NCI-H446 (cell line): ENCODE results near the gene TOLLIP.
"Not testable (repeated sequence)": the region's sequence is repeated elsewhere in the genome, so short reads cannot be mapped to it uniquely, and the experiment has no call there.

ENCODE experiments used
- DNase-seq, 2 experiments: peaks; one replicate each; lab custom pipeline; 2025; lab: John Stamatoyannopoulos, UW

The TOLLIP gene

DNA sequence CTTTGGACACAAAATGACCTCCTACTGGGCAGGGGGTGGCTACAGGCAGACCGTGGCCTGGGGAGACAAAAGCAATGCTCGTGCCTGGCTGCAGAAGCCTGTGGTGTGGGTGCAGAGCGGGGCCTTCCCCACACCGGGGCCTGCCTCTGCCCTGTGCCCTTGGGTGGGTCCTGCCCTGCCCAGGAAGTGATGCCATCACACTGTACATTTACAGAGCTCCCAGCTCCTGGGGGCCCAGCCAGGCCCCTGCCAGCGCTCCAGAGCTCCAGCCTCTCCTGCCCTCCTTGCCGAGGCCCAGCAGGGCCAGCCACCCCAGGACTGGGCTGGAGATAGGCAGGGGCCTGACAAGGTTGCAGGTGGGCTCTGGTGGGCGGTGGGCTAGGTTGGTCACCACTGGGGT is 46.4 kb downstream of the TOLLIP start:
- DNase-seq, result no peak

DNA sequence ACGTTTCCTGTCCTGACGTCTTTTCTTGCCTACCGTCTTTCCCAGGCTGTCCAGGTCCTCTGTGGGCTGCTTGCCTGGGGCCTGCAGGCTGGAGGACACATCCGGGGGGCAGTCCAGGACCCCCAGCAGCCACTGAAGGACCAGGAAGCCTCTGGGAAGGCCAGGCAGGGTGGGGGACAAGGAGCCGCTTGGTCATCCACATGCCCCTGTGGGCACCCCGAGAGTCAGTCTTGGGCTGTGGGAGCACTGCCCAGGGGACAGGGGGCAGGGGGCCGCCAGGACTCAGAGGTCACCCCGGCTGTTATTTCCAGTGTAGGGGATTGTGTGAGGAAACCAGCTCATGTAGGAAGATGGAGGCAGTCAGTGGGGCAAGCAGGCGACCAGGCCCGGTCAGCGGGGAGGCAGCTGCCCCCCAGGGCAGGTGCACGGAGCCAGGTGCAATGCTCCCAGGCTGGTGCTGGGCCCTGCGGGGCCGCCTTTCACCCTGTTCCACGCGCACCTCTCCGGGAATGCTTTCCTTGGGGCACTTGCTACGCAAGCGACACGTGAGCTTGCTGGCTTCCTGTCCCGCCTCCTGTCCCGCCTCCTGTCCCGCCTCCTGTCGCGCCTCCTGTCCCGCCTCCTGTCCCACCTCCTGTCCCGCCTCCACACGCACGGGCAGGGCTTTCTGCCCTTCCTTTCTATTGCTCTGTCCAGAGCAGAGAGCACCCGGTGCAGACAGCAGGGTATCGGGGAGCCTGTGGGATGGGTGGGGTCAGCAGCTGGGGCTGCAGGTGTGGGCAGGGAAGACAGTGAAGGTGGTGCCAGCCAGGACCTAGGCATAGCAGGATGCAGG is 47.0 kb downstream of the TOLLIP start:
- DNase-seq, result peak; percentile 64 to 89

DNA sequence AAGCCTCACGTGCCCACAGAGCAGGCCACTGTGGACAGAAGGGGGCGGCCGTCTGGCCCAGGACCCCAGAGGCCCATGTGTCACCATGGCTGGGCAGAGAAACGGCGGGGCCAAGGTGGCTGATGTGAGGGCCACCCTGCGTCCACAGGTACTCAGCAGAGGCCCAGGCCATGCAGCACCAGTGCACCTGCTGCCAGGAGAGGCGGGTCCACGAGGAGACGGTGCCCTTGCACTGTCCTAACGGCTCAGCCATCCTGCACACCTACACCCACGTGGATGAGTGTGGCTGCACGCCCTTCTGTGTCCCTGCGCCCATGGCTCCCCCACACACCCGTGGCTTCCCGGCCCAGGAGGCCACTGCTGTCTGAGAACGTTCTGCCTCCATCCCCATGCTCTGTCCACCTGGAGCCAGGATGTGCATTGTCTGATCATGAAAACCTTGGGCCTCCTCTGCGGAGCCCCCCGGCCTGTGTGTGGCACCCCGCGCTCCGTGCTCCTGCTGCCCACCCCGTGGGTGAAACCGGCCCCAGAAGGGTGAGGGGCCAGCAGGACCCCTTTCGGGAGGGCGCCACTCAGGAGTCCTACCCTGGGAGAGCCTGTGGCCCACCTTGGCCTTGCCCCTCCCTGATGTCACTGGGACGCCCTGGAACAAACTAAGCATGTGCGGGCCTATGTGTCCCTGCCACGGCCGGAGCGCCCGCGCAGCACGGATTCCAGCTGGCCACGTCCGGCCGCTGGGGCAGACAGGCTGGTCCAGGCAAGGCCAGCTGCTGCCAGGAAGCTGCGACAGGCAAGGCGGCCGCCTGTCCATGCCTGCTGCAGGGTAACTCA is 48.0 kb downstream of the TOLLIP start:
- no peak for DNase-seq

DNA sequence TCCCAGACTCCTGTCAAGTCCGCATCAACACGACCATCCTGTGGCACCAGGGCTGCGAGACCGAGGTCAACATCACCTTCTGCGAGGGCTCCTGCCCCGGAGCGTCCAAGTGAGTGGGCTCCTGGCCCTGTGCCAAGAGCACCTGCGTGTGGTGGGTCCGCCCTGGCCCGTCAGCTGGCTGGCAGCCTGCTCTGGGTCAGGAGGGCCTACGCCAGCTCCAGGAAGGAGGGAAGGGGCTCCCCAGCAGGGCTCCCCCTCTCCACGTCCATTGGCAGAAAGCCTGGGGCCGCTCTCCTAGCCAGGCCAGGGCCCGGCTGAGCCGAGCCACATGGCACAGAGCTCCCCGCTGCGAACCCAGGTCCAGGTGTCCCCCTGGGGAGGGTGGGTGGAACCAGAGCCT is 48.8 kb downstream of the TOLLIP start:
- DNase-seq, result no peak

DNA sequence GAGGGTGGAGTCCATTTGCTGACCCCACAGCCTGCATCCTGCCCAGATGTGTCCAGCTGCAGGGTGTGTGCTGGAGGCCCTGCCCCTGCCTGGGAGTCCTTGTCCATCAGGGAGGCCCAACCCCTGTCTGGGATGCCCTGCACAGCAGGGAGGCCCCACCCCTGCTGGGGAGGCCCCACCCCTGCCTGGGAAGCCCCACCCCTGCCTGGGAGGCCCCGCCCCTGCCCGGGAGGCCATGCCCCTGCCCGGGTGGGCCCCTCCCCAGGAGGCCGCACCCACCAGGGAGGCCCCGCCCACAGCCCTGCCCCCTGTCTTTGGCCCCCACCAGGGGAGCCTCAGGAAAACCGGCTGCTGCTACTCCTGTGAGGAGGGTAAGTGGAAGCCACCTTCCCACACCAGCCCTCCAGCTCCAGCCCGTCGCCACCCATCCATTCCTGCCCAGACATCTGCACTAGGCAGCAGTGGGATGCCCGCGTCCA is 49.4 kb downstream of the TOLLIP start:
- DNase-seq, result no peak

DNA sequence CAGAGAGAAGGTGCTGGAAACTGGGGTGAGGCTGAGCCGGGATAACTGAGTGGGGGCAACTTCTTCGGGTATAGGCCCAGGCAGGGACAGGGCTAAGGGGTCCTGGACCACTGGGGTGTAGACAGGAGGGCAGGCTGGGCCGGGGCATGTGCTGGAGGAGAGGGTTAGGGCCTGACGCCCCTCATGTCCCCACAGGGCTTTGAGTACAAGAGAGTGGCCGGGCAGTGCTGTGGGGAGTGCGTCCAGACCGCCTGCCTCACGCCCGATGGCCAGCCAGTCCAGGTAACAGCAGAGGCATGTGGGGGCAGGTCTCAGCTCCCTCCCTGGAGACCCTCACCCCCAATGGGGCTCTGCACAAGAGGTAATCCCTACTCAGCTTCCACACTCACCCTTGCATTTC is 49.9 kb downstream of the TOLLIP start:
- DNase-seq, result no peak

DNA sequence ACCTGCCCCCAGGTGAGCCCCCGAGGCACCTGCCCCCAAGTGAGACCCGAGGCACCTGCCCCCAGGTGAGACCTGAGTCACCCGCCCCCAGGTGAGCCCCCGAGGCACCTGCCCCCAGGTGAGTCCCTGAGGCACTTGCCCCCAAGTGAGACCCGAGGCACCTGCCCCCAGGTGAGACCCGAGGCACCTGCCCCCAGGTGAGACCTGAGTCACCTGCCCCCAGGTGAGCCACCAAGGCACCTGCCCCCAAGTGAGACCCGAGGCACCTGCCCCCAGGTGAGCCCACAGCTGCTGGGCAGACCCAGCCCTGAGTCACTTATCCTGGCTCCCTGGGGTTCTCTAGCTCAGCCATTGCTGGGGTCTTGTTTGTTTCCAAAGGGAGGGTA is 50.4 kb downstream of the TOLLIP start:
- DNase-seq, result no peak

DNA sequence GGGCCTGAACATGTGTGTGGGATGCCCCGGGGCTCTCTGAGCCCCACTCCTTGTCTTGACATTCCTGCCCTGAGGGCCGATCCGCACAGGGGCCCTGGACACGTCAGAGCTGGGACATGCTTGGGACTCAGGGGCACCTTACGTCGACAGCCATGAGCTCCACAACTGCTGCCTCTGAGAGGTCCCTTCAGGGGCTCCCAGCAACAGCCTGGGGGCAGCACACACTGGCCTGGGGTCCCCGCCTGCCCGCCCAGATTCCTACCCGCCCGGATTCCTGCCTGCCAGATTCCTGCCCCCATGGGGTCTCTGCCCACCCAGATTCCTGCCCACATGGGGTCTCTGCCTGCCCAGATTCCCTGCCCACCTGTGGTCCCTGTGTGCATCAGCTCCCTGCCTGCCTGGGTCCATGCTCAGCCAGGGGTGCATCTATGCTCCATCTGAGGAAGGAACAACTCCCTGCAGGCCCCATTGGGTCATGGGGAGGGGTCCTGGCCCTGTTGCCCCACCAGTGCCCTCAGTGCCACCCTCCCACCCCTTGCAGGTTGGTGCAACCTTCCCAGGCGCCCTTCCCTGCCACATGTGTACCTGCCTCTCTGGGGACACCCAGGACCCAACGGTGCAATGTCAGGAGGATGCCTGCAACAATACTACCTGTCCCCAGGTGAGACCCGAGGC is 50.9 kb downstream of the TOLLIP start:
- DNase-seq, result no peak

DNA sequence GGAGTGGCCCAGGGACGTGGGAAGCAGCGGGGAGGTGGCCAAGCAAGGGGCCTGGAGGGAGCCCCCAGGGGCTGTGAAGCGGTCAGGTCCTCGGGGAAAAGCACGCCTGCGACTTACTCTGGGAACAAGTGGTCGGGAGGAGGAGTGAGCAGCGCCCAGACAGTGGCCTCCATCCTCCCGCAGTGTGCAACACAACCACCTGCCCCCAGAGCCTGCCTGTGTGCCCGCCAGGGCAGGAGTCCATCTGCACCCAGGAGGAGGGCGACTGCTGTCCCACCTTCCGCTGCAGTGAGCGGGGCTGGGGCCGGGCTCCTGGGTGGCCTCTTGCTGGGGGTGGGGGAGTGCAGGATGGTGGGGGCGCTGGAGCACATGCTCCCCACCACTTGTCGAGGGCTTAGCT is 51.5 kb downstream of the TOLLIP start:
- DNase-seq, result no peak

DNA sequence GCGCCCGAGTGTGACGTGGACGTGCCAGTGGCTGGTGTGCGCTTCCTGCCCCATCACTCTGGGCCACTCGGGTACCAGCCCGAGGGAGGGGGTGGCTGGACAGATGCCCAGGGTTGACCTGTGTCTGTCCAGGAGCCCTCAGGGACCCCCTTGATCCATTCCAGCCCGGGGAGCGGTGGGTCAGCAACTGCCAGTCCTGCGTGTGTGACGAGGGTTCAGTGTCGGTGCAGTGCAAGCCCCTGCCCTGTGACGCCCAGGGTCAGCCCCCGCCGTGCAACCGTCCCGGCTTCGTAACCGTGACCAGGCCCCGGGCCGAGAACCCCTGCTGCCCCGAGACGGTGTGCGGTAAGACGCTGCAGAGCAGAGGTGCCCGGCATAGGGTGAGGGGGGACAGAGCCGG is 52.1 kb downstream of the TOLLIP start:
- DNase-seq, result no peak

DNA sequence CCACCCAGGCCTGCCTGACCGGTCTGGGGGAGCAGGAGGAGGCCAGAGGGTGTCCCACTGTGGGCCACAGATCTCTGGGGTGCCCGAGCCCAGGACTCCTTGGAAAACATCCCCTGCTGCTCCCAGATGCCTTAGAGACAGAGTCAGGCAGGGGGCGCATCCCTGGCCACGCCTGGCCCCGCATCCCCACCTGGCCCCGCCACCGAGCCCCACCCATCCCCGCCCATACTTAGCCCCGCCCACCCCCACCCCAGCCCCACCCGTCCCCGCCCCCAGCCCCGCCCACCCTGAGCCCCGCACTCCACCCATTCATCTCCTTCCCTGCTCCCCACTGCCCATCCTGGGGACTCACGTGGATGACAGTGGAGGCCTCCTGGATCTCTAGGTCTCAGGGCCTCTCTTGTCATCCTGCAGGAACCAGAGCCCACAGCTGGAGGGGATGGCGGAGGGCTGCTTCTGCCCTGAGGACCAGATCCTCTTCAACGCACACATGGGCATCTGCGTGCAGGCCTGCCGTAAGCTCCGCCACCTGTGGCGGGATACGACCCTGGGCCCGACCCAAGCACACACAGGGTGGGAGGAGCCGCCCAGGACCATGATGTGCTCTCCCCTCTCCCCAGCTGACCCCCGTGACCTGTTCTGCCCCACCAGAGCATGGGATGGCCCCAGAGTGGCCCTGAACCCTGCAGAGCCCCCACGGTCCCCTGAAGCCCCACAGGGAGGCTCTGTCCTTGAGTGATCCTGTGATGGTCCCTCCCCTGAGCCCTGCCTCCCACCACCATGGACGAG is 53.0 kb downstream of the TOLLIP start:
- no peak for DNase-seq

DNA sequence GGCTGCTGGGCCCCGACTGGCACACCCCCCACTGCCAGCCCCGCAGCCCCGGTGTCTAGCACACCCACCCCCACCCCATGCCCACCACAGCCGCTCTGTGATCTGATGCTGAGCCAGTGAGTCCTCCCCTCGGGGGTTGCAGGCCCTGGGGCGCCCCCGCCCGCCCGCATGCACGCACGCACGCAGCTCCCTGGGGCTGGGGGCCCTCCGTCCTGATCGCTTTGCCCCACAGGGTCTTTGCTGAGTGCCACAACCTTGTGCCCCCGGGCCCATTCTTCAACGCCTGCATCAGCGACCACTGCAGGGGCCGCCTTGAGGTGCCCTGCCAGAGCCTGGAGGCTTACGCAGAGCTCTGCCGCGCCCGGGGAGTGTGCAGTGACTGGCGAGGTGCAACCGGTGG is 54.3 kb downstream of the TOLLIP start:
- no peak for DNase-seq

DNA sequence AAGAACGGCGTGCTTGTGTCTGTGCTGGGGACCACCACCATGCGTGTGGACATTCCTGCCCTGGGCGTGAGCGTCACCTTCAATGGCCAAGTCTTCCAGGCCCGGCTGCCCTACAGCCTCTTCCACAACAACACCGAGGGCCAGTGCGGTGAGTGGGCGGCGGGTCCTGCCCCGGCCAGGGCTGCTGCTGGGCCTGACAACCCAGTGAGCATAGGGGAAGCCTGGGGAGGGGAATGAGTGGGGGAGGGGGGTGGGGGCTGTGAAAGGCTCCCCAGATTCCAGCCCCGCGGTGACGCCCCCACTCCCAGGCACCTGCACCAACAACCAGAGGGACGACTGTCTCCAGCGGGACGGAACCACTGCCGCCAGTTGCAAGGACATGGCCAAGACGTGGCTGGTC is 54.7 kb downstream of the TOLLIP start:
- DNase-seq, result no peak

DNA sequence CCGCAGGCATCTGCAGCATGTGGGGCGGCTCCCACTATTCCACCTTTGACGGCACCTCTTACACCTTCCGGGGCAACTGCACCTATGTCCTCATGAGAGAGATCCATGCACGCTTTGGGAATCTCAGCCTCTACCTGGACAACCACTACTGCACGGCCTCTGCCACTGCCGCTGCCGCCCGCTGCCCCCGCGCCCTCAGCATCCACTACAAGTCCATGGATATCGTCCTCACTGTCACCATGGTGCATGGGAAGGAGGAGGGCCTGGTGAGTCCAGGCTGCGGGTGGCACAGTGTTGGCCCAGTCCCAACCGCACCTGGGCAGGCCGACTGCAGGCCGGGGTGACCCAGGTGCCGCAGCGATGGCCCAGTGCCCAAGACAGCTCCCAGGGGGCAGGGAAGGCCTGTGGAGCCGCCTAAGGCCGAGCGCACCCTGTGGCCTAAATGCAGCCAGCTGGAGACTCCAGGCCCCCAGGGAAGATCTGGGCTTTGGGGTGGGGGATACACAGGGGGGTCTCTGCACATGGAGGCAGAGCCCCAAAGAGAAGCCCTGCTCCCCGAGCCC is 55.3 kb downstream of the TOLLIP start:
- DNase-seq, result no peak

DNA sequence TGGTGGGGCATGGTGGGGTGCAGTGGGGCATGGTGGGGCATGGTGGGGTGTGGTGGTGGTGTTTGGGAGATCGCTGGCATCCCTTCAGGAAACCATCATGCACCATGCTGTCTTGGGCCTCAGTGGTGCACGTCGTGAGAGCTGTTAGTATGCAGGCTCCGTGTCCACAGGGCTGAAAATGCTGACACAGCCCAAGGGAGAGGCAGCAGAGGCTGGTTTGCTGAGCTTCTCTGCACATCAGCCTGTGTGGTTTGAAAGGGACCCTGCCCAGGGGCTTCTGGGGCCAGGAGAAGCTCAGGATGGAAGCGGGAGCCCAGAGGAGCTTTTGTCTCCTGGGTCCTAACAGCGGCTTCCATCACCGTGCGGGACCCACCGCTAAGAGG is 56.3 kb downstream of the TOLLIP start:
- no peak for DNase-seq

DNA sequence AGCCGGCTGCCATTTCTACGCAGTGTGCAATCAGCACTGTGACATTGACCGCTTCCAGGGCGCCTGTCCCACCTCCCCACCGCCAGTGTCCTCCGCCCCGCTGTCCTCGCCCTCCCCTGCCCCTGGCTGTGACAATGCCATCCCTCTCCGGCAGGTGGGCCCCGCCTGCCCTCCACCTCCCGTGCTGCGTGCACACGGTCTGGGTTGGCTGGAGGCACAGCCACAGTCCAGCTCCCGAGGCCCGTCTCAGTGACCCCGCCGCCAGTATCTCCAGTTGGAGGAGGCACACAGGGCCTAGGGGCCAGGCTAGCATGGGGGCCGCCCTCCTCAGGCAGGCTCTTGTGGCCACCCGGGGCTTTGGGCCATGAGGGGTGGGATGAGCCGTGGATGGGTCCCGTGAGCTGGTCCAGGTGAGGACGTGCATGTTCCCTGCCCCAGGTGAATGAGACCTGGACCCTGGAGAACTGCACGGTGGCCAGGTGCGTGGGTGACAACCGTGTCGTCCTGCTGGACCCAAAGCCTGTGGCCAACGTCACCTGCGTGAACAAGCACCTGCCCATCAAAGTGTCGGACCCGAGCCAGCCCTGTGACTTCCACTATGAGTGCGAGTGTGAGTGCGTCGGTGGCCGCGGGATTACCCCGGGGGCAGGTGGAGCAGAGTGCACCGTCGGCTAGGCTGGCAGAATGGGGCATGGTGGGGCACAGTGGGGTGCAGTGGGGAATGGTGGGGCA is 56.9 kb downstream of the TOLLIP start:
- no peak for DNase-seq

DNA sequence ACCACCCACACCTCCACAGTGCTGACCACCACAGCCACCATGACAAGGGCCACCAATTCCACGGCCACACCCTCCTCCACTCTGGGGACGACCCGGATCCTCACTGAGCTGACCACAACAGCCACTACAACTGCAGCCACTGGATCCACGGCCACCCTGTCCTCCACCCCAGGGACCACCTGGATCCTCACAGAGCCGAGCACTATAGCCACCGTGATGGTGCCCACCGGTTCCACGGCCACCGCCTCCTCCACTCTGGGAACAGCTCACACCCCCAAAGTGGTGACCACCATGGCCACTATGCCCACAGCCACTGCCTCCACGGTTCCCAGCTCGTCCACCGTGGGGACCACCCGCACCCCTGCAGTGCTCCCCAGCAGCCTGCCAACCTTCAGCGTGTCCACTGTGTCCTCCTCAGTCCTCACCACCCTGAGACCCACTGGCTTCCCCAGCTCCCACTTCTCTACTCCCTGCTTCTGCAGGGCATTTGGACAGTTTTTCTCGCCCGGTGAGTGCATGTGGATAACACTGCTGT is 58.1 kb downstream of the TOLLIP start:
- DNase-seq, result no peak

DNA sequence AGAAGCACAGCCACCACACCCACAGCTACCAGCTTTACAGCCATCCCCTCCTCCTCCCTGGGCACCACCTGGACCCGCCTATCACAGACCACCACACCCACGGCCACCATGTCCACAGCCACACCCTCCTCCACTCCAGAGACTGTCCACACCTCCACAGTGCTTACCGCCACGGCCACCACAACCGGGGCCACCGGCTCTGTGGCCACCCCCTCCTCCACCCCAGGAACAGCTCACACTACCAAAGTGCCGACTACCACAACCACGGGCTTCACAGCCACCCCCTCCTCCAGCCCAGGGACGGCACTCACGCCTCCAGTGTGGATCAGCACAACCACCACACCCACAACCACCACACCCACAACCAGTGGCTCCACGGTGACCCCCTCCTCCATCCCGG is 59.0 kb downstream of the TOLLIP start:
- DNase-seq, result not testable (repeated sequence)

DNA sequence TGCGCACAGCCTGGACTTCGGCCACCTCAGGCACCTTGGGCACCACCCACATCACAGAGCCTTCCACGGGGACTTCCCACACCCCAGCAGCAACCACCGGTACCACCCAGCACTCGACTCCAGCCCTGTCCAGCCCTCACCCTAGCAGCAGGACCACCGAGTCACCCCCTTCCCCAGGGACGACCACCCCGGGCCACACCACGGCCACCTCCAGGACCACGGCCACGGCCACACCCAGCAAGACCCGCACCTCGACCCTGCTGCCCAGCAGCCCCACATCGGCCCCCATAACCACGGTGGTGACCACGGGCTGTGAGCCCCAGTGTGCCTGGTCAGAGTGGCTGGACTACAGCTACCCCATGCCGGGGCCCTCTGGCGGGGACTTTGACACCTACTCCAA is 60.5 kb downstream of the TOLLIP start:
- DNase-seq, result not testable (repeated sequence)

DNA sequence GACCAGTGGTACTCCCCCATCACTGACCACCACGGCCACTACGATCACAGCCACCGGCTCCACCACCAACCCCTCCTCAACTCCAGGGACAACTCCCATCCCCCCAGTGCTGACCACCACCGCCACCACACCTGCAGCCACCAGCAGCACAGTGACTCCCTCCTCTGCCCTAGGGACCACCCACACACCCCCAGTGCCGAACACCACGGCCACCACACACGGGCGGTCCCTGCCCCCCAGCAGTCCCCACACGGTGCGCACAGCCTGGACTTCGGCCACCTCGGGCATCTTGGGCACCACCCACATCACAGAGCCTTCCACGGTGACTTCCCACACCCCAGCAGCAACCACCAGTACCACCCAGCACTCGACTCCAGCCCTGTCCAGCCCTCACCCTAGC is 62.4 kb downstream of the TOLLIP start:
- DNase-seq, result not testable (repeated sequence)

DNA sequence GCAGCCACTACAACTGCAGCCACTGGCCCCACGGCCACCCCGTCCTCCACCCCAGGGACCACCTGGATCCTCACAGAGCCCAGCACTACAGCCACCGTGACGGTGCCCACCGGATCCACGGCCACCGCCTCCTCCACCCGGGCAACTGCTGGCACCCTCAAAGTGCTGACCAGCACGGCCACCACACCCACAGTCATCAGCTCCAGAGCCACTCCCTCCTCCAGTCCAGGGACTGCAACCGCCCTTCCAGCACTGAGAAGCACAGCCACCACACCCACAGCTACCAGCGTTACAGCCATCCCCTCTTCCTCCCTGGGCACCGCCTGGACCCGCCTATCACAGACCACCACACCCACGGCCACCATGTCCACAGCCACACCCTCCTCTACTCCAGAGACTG is 63.1 kb downstream of the TOLLIP start:
- not testable (repeated sequence) for DNase-seq
